GM18858 (cell line): ENCODE data around the gene PARP2.
"Not testable (repeated sequence)": the region's sequence is repeated elsewhere in the genome, so short reads cannot be mapped to it uniquely, and the experiment has no call there.

Experiments used
- ATAC-seq: cut with Tn5 transposase; IDR thresholded peaks from one replicate; pipeline ENCODE4 v1.9.1; 2021; ENCODE audit not compliant: unreplicated experiment

Gene PARP2

GRCh38 chr14:20346713-20347112 lies 3.3 kb downstream of the PARP2 start:
- no peak for ATAC-seq

GRCh38 chr14:20347747-20348146 lies 4.3 kb downstream of the PARP2 start:
- no peak for ATAC-seq

GRCh38 chr14:20350282-20350681 lies 6.8 kb downstream of the PARP2 start:
- ATAC-seq = no peak

- no peak for ATAC-seq
These were observed 7.4 kb downstream of the PARP2 start for GRCh38 chr14:20350860-20351259.

GRCh38 chr14:20356422-20356821 lies 13.0 kb downstream of the PARP2 start:
- ATAC-seq = no peak

GRCh38 chr14:20358474-20358873 lies 15.0 kb downstream of the PARP2 start:
- ATAC-seq = not testable (repeated sequence)

- no peak for ATAC-seq
These were observed 22.5 kb downstream of the PARP2 start for GRCh38 chr14:20365928-20366327.

GRCh38 chr14:20372796-20373195 lies 29.4 kb downstream of the PARP2 start:
- no peak for ATAC-seq

- no peak for ATAC-seq
These were observed 32.0 kb downstream of the PARP2 start for GRCh38 chr14:20375471-20375870.

- no peak for ATAC-seq
These were observed 32.7 kb downstream of the PARP2 start for GRCh38 chr14:20376071-20376588.

GRCh38 chr14:20377171-20377570 lies 33.7 kb downstream of the PARP2 start:
- ATAC-seq = no peak

GRCh38 chr14:20379743-20380142 lies 36.3 kb downstream of the PARP2 start:
- no peak for ATAC-seq

GRCh38 chr14:20380681-20381080 lies 37.2 kb downstream of the PARP2 start:
- no peak for ATAC-seq

- ATAC-seq = no peak
These were observed 37.9 kb downstream of the PARP2 start for GRCh38 chr14:20381341-20381740.

GRCh38 chr14:20382526-20382925 lies 39.1 kb downstream of the PARP2 start:
- no peak for ATAC-seq

- ATAC-seq = no peak
These were observed 39.6 kb downstream of the PARP2 start for GRCh38 chr14:20383032-20383431.

GRCh38 chr14:20383636-20384035 lies 40.2 kb downstream of the PARP2 start:
- no peak for ATAC-seq

GRCh38 chr14:20384321-20384720 lies 40.9 kb downstream of the PARP2 start:
- ATAC-seq = no peak

GRCh38 chr14:20384886-20385285 lies 41.5 kb downstream of the PARP2 start:
- ATAC-seq = no peak

- ATAC-seq = no peak
These were observed 42.9 kb downstream of the PARP2 start for GRCh38 chr14:20386276-20386855.

- ATAC-seq = no peak
These were observed 44.1 kb downstream of the PARP2 start for GRCh38 chr14:20387576-20387975.

GRCh38 chr14:20388159-20388558 lies 44.7 kb downstream of the PARP2 start:
- no peak for ATAC-seq

GRCh38 chr14:20391505-20391904 lies 48.1 kb downstream of the PARP2 start:
- no peak for ATAC-seq
